CD4-positive, alpha-beta T cell treated with Interleukin-6 for 4 hours (primary cell): ENCODE data around the gene FN3K.
"Not testable (repeated sequence)": the region's sequence is repeated elsewhere in the genome, so short reads cannot be mapped to it uniquely, and the experiment has no call there.

ENCODE experiments used
- DNase-seq: peaks from one replicate; pipeline ENCODE4 v3.0.0-alpha.2; 2020; ENCODE audit warnings: mixed read lengths

FN3K gene

GRCh38 chr17:82775001-82775823, 39.8 kb downstream of the FN3K start:
- peak; percentile 55 for DNase-seq

- no peak for DNase-seq
These were observed 41.0 kb downstream of the FN3K start for GRCh38 chr17:82776454-82776853.

GRCh38 chr17:82777778-82778375, 42.5 kb downstream of the FN3K start:
- not testable (repeated sequence) for DNase-seq

- no peak for DNase-seq
These were observed 44.1 kb downstream of the FN3K start for GRCh38 chr17:82779541-82779940.

GRCh38 chr17:82780195-82780594, 44.8 kb downstream of the FN3K start:
- DNase-seq: no peak

- DNase-seq: no peak
These were observed 45.8 kb downstream of the FN3K start for GRCh38 chr17:82780971-82781893.

- peak; percentile 87 for DNase-seq
These were observed 46.5 kb downstream of the FN3K start for GRCh38 chr17:82781894-82782274.

- DNase-seq: no peak
These were observed 47.3 kb downstream of the FN3K start for GRCh38 chr17:82782657-82783207.

- DNase-seq: no peak
These were observed 48.1 kb downstream of the FN3K start for GRCh38 chr17:82783498-82783897.

GRCh38 chr17:82785581-82785980, 50.2 kb downstream of the FN3K start:
- DNase-seq: not testable (repeated sequence)

GRCh38 chr17:82786427-82786826, 51.0 kb downstream of the FN3K start:
- no peak for DNase-seq

GRCh38 chr17:82787081-82787848, 51.9 kb downstream of the FN3K start:
- DNase-seq: no peak

GRCh38 chr17:82788206-82789001, 53.0 kb downstream of the FN3K start:
- DNase-seq: no peak

- DNase-seq: no peak
These were observed 53.7 kb downstream of the FN3K start for GRCh38 chr17:82789051-82789592.

GRCh38 chr17:82789806-82790205, 54.4 kb downstream of the FN3K start:
- no peak for DNase-seq

- DNase-seq: no peak
These were observed 55.0 kb downstream of the FN3K start for GRCh38 chr17:82790391-82790790.

- DNase-seq: no peak
These were observed 56.1 kb downstream of the FN3K start for GRCh38 chr17:82791532-82791931.

GRCh38 chr17:82793974-82794630, 58.7 kb downstream of the FN3K start:
- no peak for DNase-seq

- DNase-seq: no peak
These were observed 59.5 kb downstream of the FN3K start for GRCh38 chr17:82794781-82795482.

GRCh38 chr17:82795615-82796014, 60.2 kb downstream of the FN3K start:
- no peak for DNase-seq
